ENCODE measurements around the gene NPFFR1.
"Not testable (repeated sequence)": the region's sequence is repeated elsewhere in the genome, so short reads cannot be mapped to it uniquely, and the experiment has no call there.

NPFFR1 gene

GRCh38 chr10:70232155-70232858 lies 51.5 kb downstream of the NPFFR1 start:
- H3K4me3 Mint-ChIP-seq = peak overlapping the region; percentile 89
- peaks cover 25% of the 10 kb centered on the region for H3K36me3 Mint-ChIP-seq (ENCODE audit: low read depth)
- H3K27ac Mint-ChIP-seq = peak overlapping the region; percentile 87
- peaks cover 28% of the 10 kb centered on the region for H3K4me1 Mint-ChIP-seq (ENCODE audit: low read depth)
- H3K9me3 Mint-ChIP-seq = no peaks in the 10 kb centered on the region
- DNase-seq (ENCODE audit: low spot score) = peak; percentile 71
- H3K27me3 Mint-ChIP-seq (ENCODE audit: low read depth) = no peaks in the 10 kb centered on the region

GRCh38 chr10:70228491-70228890 lies 55.3 kb downstream of the NPFFR1 start:
- no peak overlapping the region for H3K27ac Mint-ChIP-seq
- H3K9me3 Mint-ChIP-seq = no peaks in the 10 kb centered on the region
- DNase-seq (ENCODE audit: low spot score) = no peak
- H3K36me3 Mint-ChIP-seq (ENCODE audit: low read depth) = peaks cover 34% of the 10 kb centered on the region
- H3K27me3 Mint-ChIP-seq (ENCODE audit: low read depth) = no peaks in the 10 kb centered on the region
- H3K4me3 Mint-ChIP-seq = no peak overlapping the region
- H3K4me1 Mint-ChIP-seq (ENCODE audit: low read depth) = peaks cover 37% of the 10 kb centered on the region

- no peak overlapping the region for H3K4me3 Mint-ChIP-seq
- peaks cover 39% of the 10 kb centered on the region for H3K4me1 Mint-ChIP-seq (ENCODE audit: low read depth)
- H3K9me3 Mint-ChIP-seq = no peaks in the 10 kb centered on the region
- H3K27ac Mint-ChIP-seq = no peak overlapping the region
- peaks cover 37% of the 10 kb centered on the region for H3K36me3 Mint-ChIP-seq (ENCODE audit: low read depth)
- no peak for DNase-seq (ENCODE audit: low spot score)
- H3K27me3 Mint-ChIP-seq (ENCODE audit: low read depth) = no peaks in the 10 kb centered on the region
Observed at GRCh38 chr10:70227548-70228320, 56.1 kb downstream of the NPFFR1 start.

GRCh38 chr10:70223728-70224127 lies 60.1 kb downstream of the NPFFR1 start:
- DNase-seq (ENCODE audit: low spot score) = no peak
- Mint-ChIP-seq H3K4me1 (ENCODE audit: low read depth) (peaks cover 38% of the 10 kb centered on the region), H3K4me3 (no peak overlapping the region), H3K27me3 (ENCODE audit: low read depth) (no peaks in the 10 kb centered on the region), H3K36me3 (ENCODE audit: low read depth) (peaks cover 32% of the 10 kb centered on the region), H3K9me3 (no peaks in the 10 kb centered on the region), H3K27ac (peak overlapping the region; percentile 13)

GRCh38 chr10:70222811-70223447 lies 60.9 kb downstream of the NPFFR1 start:
- not testable (repeated sequence) for H3K9me3 Mint-ChIP-seq; H3K27me3 Mint-ChIP-seq (ENCODE audit: low read depth); DNase-seq (ENCODE audit: low spot score); H3K4me3 Mint-ChIP-seq
- H3K36me3 Mint-ChIP-seq (ENCODE audit: low read depth) = peaks cover 32% of the 10 kb centered on the region
- peak overlapping the region; percentile 71 for H3K27ac Mint-ChIP-seq
- peaks cover 38% of the 10 kb centered on the region for H3K4me1 Mint-ChIP-seq (ENCODE audit: low read depth)

- H3K4me1 Mint-ChIP-seq (ENCODE audit: low read depth) = peaks cover 34% of the 10 kb centered on the region
- no peaks in the 10 kb centered on the region for H3K9me3 Mint-ChIP-seq
- H3K27ac Mint-ChIP-seq = no peak overlapping the region
- no peaks in the 10 kb centered on the region for H3K27me3 Mint-ChIP-seq (ENCODE audit: low read depth)
- H3K36me3 Mint-ChIP-seq (ENCODE audit: low read depth) = peaks cover 29% of the 10 kb centered on the region
- DNase-seq (ENCODE audit: low spot score) = no peak
- no peak overlapping the region for H3K4me3 Mint-ChIP-seq
Observed at GRCh38 chr10:70222340-70222794, 61.4 kb downstream of the NPFFR1 start.

- peaks cover 28% of the 10 kb centered on the region for H3K36me3 Mint-ChIP-seq (ENCODE audit: low read depth)
- no peak for DNase-seq (ENCODE audit: low spot score)
- peak overlapping the region; percentile 73 for H3K4me3 Mint-ChIP-seq
- no peaks in the 10 kb centered on the region for H3K9me3 Mint-ChIP-seq
- peaks cover 28% of the 10 kb centered on the region for H3K4me1 Mint-ChIP-seq (ENCODE audit: low read depth)
- H3K27ac Mint-ChIP-seq = peak overlapping the region; percentile 73
- no peaks in the 10 kb centered on the region for H3K27me3 Mint-ChIP-seq (ENCODE audit: low read depth)
Observed at GRCh38 chr10:70221030-70221429, 62.8 kb downstream of the NPFFR1 start.

GRCh38 chr10:70212879-70213278 lies 70.9 kb downstream of the NPFFR1 start:
- Mint-ChIP-seq H3K27me3 (ENCODE audit: low read depth) (no peaks in the 10 kb centered on the region), H3K4me3 (no peak overlapping the region), H3K4me1 (ENCODE audit: low read depth) (no peaks in the 10 kb centered on the region), H3K36me3 (ENCODE audit: low read depth) (peaks cover 38% of the 10 kb centered on the region), H3K27ac (no peak overlapping the region), H3K9me3 (no peaks in the 10 kb centered on the region)
- DNase-seq (ENCODE audit: low spot score) = no peak

GRCh38 chr10:70212277-70212676 lies 71.5 kb downstream of the NPFFR1 start:
- Mint-ChIP-seq H3K4me1 (ENCODE audit: low read depth) (no peaks in the 10 kb centered on the region), H3K27ac (no peak overlapping the region), H3K4me3 (no peak overlapping the region), H3K9me3 (no peaks in the 10 kb centered on the region), H3K27me3 (ENCODE audit: low read depth) (no peaks in the 10 kb centered on the region), H3K36me3 (ENCODE audit: low read depth) (peaks cover 39% of the 10 kb centered on the region)
- no peak for DNase-seq (ENCODE audit: low spot score)

GRCh38 chr10:70206762-70207161 lies 77.0 kb downstream of the NPFFR1 start:
- Mint-ChIP-seq H3K27ac (no peak overlapping the region), H3K4me1 (ENCODE audit: low read depth) (no peaks in the 10 kb centered on the region), H3K4me3 (no peak overlapping the region), H3K9me3 (no peaks in the 10 kb centered on the region), H3K27me3 (ENCODE audit: low read depth) (no peaks in the 10 kb centered on the region), H3K36me3 (ENCODE audit: low read depth) (peaks cover 39% of the 10 kb centered on the region)
- no peak for DNase-seq (ENCODE audit: low spot score)

GRCh38 chr10:70201105-70201504 lies 82.7 kb downstream of the NPFFR1 start:
- Mint-ChIP-seq H3K27ac (no peak overlapping the region), H3K4me1 (ENCODE audit: low read depth) (peaks cover 33% of the 10 kb centered on the region), H3K27me3 (ENCODE audit: low read depth) (no peaks in the 10 kb centered on the region), H3K36me3 (ENCODE audit: low read depth) (peaks cover 56% of the 10 kb centered on the region), H3K4me3 (no peak overlapping the region), H3K9me3 (no peaks in the 10 kb centered on the region)
- DNase-seq (ENCODE audit: low spot score) = no peak

- Mint-ChIP-seq H3K27ac (no peak overlapping the region), H3K9me3 (no peaks in the 10 kb centered on the region), H3K36me3 (ENCODE audit: low read depth) (peaks cover 47% of the 10 kb centered on the region), H3K27me3 (ENCODE audit: low read depth) (no peaks in the 10 kb centered on the region), H3K4me3 (no peak overlapping the region), H3K4me1 (ENCODE audit: low read depth) (peaks cover 33% of the 10 kb centered on the region)
- no peak for DNase-seq (ENCODE audit: low spot score)
Observed at GRCh38 chr10:70198696-70199466, 84.9 kb downstream of the NPFFR1 start.

Measured in T-helper 2 cell treated with Interferon-gamma antibody and Interleukin-4, amounts not matched to agents 5 μg/mL and 100 μg/mL, for 36 hours (primary cell).